Lower leg skin (tissue), 3 donors: ENCODE results near the gene SLC39A6.

Source experiments
- POLR2A ChIP-seq, 2 donors: fragments of 450-650 bp; IDR thresholded peaks; one replicate each; pipeline ENCODE4 v1.6.1; 2016 to 2017; ENCODE audit warnings: antibody characterized with exemption in 2 of 2, mild to moderate bottlenecking in 1 of 2, moderate library complexity in 1 of 2
- TF ChIP-seq, protein P1 (sequence below), 3 donors: fragments of 450-650 bp; IDR thresholded peaks; one replicate each; pipeline ENCODE4 v1.5.1; 2016; ENCODE audit warnings: antibody characterized with exemption in 3 of 3, mild to moderate bottlenecking in 3 of 3, moderate library complexity in 2 of 3

DNA sequence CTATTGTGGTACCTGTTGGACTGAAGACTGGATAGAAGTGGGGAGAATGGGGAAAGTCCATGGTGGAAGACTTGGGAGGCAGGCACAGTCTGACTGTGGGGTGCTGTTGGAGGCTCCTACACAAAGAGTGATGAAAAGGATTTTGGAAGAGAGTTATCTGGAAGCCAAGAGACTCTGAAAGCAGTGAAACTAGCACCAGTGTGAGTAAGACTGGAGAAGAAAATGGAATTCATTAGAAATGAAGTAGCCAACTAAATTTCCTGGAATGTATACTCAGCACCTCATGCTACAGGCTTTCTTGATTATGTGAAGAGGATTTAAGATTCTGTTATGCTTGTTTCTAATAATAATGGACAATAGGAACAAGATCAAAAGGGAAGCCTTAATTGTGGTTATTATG, 28.3 kb upstream of the SLC39A6 start:
- TF ChIP-seq, protein P1, sequence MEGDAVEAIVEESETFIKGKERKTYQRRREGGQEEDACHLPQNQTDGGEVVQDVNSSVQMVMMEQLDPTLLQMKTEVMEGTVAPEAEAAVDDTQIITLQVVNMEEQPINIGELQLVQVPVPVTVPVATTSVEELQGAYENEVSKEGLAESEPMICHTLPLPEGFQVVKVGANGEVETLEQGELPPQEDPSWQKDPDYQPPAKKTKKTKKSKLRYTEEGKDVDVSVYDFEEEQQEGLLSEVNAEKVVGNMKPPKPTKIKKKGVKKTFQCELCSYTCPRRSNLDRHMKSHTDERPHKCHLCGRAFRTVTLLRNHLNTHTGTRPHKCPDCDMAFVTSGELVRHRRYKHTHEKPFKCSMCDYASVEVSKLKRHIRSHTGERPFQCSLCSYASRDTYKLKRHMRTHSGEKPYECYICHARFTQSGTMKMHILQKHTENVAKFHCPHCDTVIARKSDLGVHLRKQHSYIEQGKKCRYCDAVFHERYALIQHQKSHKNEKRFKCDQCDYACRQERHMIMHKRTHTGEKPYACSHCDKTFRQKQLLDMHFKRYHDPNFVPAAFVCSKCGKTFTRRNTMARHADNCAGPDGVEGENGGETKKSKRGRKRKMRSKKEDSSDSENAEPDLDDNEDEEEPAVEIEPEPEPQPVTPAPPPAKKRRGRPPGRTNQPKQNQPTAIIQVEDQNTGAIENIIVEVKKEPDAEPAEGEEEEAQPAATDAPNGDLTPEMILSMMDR (IDR thresholded peaks at IDR 0.05): no peak
- no peak for TF ChIP-seq POLR2A (IDR thresholded peaks at IDR 0.05)
